ENCODE measurements around the gene RNF114. TPM values are rescaled to one million over a fixed set of nuclear protein-coding genes. Genes with fewer than 3 reads are reported as not detected.

Gene RNF114
- total RNA-seq, 1 donor from 2014 or later, result 62.7 TPM

DNA sequence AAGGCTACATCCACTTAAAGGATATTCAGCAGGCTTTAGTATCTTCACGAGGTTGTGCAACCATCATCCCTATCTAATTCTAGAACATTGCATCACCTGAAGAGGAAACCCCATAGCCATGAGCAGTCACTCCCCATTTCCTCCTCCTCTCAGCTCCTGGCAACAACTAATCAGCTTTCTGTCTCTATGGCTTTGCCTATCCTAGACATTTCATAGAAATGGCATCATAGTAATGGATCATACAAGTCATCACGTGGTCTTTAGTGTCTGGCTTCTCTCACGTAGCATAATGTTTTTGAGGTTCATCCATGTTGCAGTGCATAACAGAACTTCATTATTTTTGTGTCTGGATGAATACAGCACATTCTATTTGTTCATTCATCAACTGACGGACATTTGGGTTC, 67.1 kb downstream of the RNF114 start:
- Histone ChIP-seq H3K9ac (ENCODE audit: low read length) (no peak overlapping the region), H3K27me3 (ENCODE audit: insufficient read depth, low read length) (no peaks in the 10 kb centered on the region), H3K4me2 (ENCODE audit: low read length) (no peak overlapping the region), H3K4me3 (ENCODE audit: insufficient read depth, low read depth, low read length) (no peak overlapping the region), H3K79me2 (ENCODE audit: insufficient read depth, low read length) (no peaks in the 10 kb centered on the region), H3K36me3 (ENCODE audit: insufficient read depth, low read length) (no peaks in the 10 kb centered on the region), H4K20me1 (ENCODE audit: insufficient read depth, low read length) (no peaks in the 10 kb centered on the region), H3K9me3 (ENCODE audit: insufficient read depth, low read depth, low read length) (no peaks in the 10 kb centered on the region), H2AFZ (ENCODE audit: low read depth, low read length) (no peak overlapping the region), H3K4me1 (ENCODE audit: insufficient read depth, low read length) (peaks cover 3% of the 10 kb centered on the region), H3K27ac (ENCODE audit: low read depth, low read length) (peak overlapping the region; percentile 3)
- H3K4me3 Mint-ChIP-seq (ENCODE audit: unreplicated experiment), result no peak overlapping the region
- no peaks in the 10 kb centered on the region for H3K9me3 Mint-ChIP-seq (ENCODE audit: unreplicated experiment)
- TF ChIP-seq EZH2 (IDR thresholded peaks at IDR 0.05; ENCODE audit: insufficient read depth, low read length), result no peak
- TF ChIP-seq, protein P1, sequence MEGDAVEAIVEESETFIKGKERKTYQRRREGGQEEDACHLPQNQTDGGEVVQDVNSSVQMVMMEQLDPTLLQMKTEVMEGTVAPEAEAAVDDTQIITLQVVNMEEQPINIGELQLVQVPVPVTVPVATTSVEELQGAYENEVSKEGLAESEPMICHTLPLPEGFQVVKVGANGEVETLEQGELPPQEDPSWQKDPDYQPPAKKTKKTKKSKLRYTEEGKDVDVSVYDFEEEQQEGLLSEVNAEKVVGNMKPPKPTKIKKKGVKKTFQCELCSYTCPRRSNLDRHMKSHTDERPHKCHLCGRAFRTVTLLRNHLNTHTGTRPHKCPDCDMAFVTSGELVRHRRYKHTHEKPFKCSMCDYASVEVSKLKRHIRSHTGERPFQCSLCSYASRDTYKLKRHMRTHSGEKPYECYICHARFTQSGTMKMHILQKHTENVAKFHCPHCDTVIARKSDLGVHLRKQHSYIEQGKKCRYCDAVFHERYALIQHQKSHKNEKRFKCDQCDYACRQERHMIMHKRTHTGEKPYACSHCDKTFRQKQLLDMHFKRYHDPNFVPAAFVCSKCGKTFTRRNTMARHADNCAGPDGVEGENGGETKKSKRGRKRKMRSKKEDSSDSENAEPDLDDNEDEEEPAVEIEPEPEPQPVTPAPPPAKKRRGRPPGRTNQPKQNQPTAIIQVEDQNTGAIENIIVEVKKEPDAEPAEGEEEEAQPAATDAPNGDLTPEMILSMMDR (IDR thresholded peaks at IDR 0.05; ENCODE audit: insufficient read depth, low read depth, low read length), result no peak
- H3K27me3 Mint-ChIP-seq (ENCODE audit: low read depth, unreplicated experiment), result peaks cover 3% of the 10 kb centered on the region
- no peaks in the 10 kb centered on the region for H3K36me3 Mint-ChIP-seq (ENCODE audit: low read depth, unreplicated experiment)
- peak overlapping the region; percentile 22 for H3K27ac Mint-ChIP-seq (ENCODE audit: unreplicated experiment)
- FAIRE-seq (peak; percentile 29), DNase-seq (ENCODE audit: low read depth) (peak; percentile 90)
- peaks cover 14% of the 10 kb centered on the region for H3K4me1 Mint-ChIP-seq (ENCODE audit: low read depth, unreplicated experiment)

Other genes with a start within 250 kb of the RNF114 start
- gene B4GALT5, start 222.5 kb upstream of the RNF114 start, total RNA-seq, result 39.1 and 41.9 TPM in 2 replicates
- gene SLC9A8, start 123.6 kb upstream of the RNF114 start, total RNA-seq, result 6.2 and 6.9 TPM in 2 replicates
- gene SPATA2, start 20.9 kb upstream of the RNF114 start, total RNA-seq, result 7.2 and 7.3 TPM in 2 replicates
- gene SNAI1, start 46.6 kb downstream of the RNF114 start, total RNA-seq, result 9.1 and 9.5 TPM in 2 replicates
- 136 and 139 TPM in 2 replicates for gene UBE2V1, start 176.8 kb downstream of the RNF114 start, total RNA-seq
- gene PEDS1, start 217.3 kb downstream of the RNF114 start, total RNA-seq, result 41.6 and 44.1 TPM in 2 replicates